ENCODE data around the gene SF3B1.

GRCh38 chr2:197416268-197416667, 18.6 kb downstream of the SF3B1 start:
- TF ChIP-seq CTCF (optimal IDR thresholded peaks at IDR 0.05 in 1 of 3, IDR thresholded peaks at IDR 0.05 in 1 of 3, conservative IDR thresholded peaks at IDR 0.05 in 1 of 3; ENCODE audit: extremely low read depth in 1 of 3, insufficient read depth in 2 of 3, low read length in 3 of 3), result no peak
- no peak for TF ChIP-seq EZH2 (IDR thresholded peaks at IDR 0.05; ENCODE audit: low read length)
